GM21526 (cell line): ENCODE results near the gene RXFP3.

Experiments
- ATAC-seq: cut with Tn5 transposase; IDR thresholded peaks from one replicate; pipeline ENCODE4 v1.9.1; 2021; ENCODE audit warnings: moderate library complexity; ENCODE audit not compliant: unreplicated experiment, low FRiP score

Gene RXFP3

DNA sequence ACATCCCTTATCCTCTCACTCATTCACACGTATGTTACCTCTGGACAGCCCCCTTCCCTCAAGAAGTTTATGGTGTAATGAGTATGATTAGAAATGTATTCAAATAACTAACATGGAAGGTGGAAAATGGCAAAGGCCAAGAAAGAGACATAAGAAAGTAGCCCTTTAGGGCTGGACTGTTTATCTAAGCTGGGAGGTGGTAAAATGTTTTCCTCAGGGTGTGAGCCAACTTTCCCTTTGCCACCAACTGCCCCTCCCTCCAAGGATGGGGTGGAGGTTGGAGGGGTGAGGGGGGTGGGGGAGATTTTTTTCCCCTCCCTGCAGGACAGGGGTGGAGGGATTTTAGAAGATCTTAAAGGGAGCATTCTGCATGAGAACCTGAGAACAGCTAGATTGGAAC lies 40.1 kb downstream of the RXFP3 start:
- no peak for ATAC-seq

DNA sequence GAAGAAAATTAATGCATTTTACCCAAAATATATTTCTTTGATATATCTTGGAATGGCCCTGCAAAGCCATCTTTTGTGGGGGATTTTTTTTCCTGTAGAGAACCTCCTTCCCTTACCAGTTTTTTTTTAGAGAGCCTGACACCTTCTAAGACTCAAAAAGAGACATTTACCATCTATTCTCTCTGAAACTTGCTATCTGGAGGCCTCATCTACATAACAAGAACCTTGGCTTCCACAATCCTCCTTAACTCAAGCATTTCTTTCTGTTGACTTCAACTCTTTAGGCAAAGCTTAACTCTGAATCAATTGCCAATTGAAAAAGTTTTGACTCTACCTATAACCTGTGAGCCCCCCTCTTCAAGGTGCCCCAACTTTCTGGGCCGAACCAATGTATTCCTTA lies 42.1 kb downstream of the RXFP3 start:
- no peak for ATAC-seq

DNA sequence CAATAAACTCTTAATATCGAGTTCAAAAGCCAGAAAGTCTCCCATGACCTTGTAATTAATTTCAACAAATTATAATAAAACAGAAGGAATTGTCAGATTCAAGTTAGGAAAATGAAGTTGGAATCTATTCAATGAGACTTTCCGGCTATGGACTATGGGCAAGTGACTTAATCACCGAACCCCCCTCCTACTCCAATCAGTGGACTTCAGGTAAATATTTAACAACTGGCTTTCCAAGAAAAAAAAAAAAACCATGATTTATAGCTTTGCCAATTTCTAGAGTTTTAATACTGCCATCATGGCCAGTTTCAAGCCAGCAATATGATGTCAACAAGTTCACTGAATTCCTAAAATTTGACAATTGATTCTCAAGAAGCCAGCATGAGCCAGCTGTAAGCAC lies 43.8 kb downstream of the RXFP3 start:
- no peak for ATAC-seq

DNA sequence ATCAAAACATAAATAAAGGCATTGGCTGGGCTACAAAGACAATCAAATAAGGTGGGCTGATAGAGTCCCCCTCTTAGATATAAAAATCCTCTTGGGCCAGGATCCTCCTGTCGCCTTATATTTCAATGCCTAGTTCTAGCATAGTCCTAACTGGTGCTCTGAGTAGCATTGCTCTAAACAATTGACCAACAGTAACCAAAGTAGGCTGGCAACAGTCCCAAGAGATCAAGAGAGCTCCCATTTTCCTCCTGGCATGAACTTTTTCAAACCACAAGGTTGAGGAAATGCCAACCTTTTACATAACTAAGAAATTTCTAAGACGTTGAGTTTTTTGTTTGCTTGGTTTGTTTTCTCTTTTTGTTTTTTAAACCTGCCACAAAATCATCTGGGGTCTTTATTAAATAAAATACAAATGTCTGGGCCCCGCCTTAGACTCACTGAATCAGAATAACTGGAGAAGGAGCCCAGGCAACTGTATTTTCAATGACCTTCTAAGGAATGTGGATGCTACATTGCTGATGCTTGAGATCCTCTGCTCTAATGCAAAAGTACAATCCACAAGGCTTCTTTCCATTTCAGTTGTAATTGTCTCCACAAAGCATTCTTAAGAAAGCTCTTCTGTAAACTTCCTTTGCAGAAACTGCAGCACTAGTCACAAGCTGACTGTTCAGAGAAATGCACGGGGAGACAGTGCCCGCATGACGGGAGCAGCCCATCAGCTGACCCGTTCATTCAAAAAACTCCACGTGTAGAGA lies 45.4 kb downstream of the RXFP3 start:
- no peak for ATAC-seq

DNA sequence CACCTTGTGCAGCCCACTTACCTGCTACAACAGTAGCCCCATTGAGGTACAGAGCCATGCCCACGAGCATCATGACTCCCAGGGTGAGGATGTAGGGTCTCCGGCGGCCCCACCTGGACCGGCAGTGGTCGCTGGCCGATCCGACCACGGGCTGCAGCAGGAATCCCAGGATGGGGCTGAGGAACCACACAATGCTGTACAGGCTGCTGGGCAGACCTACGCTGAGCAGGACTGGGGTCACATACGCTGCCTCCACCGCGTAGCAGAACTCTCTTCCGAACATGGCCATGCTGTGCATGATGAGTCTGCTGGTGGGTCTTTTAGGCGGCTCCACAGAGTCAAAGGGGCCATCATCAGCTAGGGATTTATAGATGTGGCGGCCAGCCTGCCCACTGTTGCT lies 48.0 kb downstream of the RXFP3 start:
- ATAC-seq = no peak

DNA sequence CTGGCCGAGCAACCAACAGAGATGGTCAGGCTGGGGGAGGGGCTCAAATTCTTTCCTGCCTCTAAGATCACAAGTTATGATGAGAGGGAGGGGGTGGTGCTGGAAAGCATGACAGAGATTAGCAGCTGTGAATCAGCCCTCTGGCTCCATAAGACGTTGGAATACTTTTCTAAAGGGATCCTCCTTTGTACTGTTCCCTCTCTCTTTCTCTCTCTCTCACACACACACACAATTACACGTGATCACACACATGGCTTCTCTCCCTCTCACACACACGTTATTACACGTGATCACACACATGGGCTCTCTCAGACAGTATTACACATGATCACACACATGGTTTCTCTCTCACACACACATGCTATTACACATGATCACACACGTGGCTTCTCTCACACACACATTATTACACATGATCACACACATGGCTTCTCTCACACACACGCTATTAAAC lies 48.5 kb downstream of the RXFP3 start, which contains the start of gene SLC45A2:
Gene SLC45A2, minus strand, starts transcription at position 23 of the 454 bp plus-strand sequence. CDS start 110 bp downstream, outside the sequence.
- ATAC-seq = no peak

DNA sequence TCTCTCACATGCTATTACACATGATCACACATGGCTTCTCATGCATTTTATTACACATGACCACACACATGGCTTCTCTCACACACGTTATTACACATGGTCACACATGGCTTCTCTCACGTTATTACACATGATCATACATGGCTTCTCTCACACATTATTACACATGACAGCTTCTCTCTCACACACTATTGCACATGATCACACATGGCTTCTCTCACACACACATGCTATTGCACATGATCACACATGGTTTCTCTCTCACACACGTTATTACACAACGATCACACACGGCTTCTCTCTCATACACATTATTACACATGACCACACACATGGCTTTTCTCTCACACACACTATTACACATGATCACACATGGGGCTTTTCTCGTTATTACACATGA lies 49.3 kb downstream of the RXFP3 start:
- ATAC-seq = no peak
